Vagina (tissue), 2 donors: Measurements from ENCODE around the gene ADIG.

ENCODE experiments used
- POLR2AphosphoS5 ChIP-seq, 2 donors: sonication (generic); formaldehyde crosslinking; IDR thresholded peaks; one replicate each; pipeline ENCODE4 v1.9.0; 2017; ENCODE audit warnings: antibody characterized with exemption in 2 of 2, mild to moderate bottlenecking in 2 of 2, low read depth in 1 of 2; ENCODE audit not compliant: insufficient read depth in 1 of 2
- TF ChIP-seq, protein P1 (sequence below), 3 experiments: fragments of 450-650 bp in 2 of 3; fragments of 200-600 bp in 1 of 3; sonication (generic) in 1 of 3; IDR thresholded peaks; one replicate each; pipeline ENCODE4 v1.5.1; 2017 to 2019; ENCODE audit warnings: antibody characterized with exemption in 3 of 3, mild to moderate bottlenecking in 2 of 3, moderate library complexity in 2 of 3

DNA sequence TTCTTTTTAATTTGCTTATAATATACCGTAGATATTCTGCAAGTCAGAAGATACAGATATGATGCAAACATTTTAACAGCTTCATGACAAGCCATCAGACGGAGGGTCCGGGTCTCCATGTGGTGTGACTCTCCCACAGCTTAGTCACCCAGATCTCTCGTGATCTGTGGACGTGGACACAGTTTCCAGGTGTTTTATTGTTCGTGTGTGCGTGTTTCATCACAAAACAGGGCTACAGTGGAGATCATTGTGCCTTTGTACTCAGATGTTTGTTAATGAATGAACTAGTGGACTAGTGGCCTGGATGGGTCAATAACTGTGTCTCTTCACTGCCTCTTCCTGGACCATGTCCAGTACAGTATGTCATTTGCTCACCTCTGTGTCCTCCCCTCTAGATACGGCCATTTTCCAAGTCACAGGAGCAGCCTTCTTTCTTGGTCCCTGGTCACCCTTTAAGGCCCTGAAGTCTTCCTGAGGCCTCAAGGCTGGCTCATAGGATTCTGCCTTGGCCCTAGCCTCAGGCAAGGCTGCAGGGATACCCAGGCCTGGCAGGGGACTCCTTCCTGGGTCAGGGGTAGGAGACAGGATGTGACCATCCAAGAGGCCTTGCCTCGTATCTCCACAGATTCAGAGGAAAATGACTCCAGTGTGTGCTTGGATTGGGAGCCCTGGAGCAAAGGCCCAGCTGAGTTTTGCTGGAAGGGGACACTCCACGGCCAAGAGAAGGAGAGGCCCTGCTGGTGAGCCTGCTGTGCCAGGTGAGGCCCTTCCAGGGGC is 4.6 kb downstream of the ADIG start:
- TF ChIP-seq, protein P1, sequence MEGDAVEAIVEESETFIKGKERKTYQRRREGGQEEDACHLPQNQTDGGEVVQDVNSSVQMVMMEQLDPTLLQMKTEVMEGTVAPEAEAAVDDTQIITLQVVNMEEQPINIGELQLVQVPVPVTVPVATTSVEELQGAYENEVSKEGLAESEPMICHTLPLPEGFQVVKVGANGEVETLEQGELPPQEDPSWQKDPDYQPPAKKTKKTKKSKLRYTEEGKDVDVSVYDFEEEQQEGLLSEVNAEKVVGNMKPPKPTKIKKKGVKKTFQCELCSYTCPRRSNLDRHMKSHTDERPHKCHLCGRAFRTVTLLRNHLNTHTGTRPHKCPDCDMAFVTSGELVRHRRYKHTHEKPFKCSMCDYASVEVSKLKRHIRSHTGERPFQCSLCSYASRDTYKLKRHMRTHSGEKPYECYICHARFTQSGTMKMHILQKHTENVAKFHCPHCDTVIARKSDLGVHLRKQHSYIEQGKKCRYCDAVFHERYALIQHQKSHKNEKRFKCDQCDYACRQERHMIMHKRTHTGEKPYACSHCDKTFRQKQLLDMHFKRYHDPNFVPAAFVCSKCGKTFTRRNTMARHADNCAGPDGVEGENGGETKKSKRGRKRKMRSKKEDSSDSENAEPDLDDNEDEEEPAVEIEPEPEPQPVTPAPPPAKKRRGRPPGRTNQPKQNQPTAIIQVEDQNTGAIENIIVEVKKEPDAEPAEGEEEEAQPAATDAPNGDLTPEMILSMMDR (IDR thresholded peaks at IDR 0.05) = no peak
- TF ChIP-seq POLR2AphosphoS5 (IDR thresholded peaks at IDR 0.05; ENCODE audit: insufficient read depth in 1 of 2, low read depth in 1 of 2) = no peak
